HL-60/S4 treated with retinoic acid at 250 ng/mL for 4 days and 3 days (cell line): Measurements from ENCODE around the gene ERN1.
"Not testable (repeated sequence)": the region's sequence is repeated elsewhere in the genome, so short reads cannot be mapped to it uniquely, and the experiment has no call there.

Experiments
- in situ Hi-C: fragments of 300-500 bp; cut with MboI; formaldehyde crosslinking; loops from 2 replicates; pipeline ENCODE4 v1.7.0; 2022; ENCODE audit warnings: low sequenced_read_pairs

The ERN1 gene

DNA sequence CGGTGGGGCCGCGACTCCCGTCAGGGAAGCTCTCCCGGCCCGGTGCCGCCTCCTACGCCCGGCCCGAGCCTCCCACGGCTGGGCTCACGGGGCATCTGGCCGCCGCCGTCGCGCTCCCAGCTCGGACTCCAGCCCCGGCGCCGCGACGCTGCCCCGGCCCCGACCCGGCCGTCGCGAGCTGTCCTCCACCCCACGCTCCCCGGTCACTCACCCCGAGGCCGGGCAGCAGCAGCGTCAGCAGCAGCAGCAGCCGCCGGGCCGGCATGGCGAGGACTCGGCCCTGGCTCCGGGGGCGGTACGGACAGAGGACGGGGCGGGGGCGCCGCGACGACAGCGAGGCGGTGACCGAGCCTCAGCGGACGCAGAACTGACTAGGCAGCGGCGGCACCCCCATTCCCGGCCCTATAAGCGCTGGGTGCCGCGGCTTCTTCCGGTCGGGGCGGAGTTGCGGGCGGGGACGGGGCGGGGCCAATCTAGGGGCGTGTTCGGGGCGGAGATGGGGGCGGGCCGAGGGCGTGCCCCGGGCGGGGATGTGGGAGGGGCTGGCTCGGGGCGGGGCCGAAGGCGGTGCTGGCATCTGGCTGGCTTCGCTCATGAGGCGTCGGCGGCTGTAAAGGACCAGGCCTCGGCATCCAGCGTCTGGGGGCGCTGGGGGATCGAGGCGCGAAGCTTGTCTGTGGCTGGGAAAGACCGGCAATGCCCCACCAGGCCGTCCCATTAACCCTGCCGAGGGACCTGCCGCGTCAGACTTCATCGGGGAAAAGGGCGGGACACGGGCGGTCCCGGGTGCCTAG, at the start of gene ERN1:
Gene ERN1 (minus strand): TSS at position 380 of the 794 bp plus-strand sequence. CDS start 115 bp downstream, at position 265.
- in situ Hi-C loops = loop anchor here (10.0 kb wide), 1 partner anchor 205 kb away; no protein-coding TSS in a partner anchor

DNA sequence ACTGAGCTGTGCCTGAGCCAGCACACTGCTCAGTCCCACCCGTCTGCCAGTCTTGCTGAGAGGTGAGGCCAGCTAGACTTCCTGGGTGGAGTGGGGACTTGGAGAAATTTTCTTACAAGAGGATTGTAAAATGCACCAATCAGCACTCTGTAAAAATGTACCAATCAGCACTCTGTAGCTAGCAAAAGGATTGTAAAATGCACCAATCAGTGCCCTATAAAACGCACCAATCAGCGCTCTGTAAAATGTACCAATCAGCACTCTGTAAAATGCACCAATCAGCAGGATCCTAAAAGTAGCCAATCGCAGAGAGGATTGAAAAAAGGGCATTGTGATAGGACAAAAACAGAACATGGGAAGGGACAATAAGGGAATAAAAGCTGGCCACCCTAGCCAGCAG, 49.1 kb upstream of the ERN1 start:
- in situ Hi-C loops = not testable (repeated sequence)

DNA sequence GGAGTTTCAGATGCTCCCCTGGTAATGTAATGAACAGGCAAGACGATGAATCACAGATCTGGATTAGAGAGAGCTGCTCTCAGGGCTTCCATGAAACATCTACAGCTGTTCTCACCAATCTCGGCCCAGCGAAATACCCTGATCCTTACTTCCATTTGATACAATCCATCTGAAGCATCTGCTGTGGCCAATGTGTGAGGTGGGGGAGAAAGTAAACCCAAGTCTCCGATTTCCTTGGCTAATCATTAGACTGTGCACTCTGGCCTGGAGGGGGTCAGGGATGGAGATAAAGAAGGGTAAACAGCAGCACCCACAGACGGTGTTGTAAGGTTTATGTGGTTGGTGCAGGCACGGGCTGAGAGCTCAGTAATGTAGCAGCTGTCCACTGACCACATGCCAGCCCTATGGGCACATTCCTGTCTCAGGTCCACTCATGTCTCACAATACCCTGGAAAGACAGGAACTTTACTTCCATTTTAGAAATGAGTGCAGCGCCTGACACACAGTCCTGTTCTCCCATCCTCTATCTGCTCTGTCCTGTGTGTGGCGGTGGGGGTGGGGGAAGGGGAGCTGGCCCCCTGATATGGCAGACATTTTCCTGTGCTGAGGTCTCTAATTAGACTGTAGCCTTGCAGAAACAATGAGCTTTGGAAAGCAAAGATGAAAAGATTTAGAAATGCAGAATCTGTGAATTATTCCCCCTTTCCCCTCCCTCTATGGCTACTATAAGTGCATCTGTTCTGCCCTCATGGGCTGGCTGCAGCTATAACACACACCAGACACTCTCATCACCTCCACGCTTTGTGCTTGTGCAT, 48.3 kb upstream of the ERN1 start:
- in situ Hi-C loops = no loop called here

DNA sequence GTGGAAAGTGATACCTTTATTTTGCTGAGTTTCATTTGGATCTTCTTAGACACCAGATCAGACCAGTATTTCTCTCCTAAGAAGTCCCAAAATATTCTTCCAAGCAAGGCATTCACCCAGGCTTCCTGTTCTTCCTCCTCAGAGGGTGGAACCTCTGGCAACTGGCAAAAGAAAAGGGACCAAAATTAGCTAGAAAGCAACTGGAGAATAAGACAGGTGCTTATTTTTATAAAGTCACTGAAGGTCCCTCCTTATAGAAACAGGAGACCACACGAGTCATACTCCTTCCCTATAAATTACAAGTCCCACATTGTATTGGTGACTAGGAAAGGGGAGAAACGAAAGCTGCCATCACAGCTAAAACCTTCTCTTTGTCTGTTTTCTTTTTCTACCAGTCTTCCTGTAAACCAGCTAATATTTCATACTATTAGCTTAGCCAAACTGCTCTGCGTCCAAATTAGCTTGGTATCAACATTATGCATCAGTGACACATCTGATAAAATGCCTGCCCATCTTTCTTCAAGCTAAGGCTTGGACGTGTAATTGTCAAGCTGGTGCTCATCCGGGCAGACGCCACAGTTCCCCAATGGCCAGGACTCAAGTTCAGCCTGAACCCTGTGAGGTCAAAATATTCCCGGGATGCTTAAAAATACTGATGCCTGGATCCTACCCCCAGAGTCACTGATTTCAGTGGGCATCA, 47.5 kb upstream of the ERN1 start:
- in situ Hi-C loops = no loop called here

DNA sequence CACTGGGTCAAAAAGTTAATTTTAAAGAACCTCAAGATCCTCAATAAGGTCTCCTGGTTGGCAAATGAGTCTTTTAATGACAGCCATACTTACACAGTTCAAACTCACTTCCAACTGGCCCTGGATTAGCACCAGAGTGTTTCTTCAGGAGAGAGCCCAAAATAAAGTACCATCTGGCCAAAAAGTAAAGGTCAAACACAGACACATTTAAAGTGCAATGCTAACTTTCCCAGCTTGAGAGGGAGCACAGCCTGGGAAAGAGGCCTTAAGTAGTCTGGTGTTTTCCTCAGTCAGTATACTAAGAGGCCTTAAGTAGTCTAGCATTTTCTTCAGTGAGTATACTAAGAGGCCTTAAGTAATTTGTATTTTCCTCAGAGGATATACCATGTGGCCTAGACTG, 46.6 kb upstream of the ERN1 start:
- in situ Hi-C loops = no loop called here

DNA sequence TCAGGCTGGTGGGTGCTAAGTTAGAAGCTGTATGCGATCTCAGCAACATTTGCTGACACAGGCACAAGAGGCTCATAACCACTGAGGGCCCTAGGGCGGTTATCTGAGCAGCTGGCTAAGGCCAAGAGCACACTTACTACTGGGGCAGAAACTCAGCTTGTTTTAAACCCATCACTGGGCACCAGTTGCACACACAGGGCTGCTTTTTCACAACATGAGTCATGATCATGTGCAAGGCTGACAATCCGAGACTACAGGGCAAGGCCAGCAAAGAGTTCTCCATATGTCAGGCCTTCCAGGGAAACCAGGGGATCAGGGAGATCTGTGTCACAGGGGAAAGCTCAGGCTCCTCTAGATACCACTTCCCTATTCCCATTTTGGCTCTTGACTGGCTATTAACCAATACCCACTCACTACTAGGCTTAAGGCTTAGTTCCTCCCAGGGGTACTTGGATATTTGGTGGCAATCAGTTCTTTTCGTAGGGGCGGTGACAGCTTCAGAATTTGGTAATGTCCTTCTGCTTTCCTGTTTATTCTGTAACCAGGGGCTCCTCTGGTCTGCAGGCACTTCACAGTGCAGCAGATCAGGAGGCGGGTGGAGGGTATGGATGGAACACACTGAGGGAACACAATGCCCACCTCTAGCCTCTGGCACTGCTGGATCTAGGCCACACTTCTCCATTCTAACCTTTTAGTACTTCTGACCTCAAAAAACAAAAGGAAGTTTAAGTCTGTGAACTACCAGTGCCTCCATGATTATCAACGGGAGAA, 44.9 kb upstream of the ERN1 start:
- in situ Hi-C loops = no loop called here

DNA sequence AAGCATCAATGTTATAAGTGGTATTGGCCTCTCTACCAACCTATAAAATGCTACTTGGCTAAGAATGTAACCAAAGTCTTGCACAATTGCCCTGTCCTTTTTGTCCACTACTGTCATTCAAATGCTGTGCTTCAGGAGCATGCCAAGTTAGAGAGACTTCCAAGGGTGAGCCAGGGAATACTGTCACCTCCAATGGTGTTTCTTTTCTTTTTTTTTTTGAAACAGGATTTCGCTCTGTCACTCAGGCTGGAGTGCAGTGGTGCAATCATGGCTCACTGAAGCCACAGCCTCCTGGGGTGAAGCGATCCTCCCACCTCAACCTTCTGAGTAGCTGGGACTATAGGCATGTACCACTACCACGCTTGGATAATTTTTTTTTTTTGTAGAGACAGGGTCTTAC, 43.7 kb upstream of the ERN1 start:
- in situ Hi-C loops = no loop called here

DNA sequence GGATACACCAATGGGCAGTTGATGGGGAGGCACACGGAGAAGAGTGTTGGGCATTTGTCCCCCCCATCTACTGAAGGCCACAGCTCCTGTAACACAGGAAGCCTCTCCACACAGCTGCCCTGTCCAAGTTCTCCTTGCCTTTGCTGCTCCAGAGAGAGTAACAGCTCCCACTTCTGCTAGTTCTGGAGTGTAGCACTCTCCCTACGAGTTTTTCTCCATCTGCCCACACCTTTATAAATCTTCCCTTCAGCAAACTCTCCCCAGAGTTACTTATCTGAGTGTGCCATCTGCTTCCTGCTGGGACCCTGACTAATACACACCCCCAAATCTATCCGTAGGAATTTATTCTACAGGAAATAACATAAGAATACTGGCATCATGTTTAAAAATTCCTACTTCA, 42.6 kb upstream of the ERN1 start:
- in situ Hi-C loops = no loop called here

DNA sequence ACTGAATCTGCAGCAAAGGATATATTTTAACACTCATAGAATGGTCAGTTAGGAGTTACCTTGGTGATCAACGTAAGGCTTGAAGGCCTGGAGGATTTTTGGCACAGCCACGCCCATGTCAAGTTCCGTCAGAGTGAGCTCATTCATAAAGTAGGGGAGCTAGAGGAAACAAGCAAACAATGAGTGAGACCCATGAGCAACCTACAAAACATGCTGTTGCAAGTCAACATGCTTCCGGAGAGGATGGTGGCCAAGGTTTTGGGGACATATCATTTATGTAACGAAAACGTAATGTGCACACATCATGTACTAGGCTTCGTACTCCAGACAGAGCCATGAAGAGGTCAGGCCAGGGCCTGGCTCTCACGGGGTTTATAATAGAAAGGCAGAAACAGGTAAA, 41.1 kb upstream of the ERN1 start:
- in situ Hi-C loops = no loop called here

DNA sequence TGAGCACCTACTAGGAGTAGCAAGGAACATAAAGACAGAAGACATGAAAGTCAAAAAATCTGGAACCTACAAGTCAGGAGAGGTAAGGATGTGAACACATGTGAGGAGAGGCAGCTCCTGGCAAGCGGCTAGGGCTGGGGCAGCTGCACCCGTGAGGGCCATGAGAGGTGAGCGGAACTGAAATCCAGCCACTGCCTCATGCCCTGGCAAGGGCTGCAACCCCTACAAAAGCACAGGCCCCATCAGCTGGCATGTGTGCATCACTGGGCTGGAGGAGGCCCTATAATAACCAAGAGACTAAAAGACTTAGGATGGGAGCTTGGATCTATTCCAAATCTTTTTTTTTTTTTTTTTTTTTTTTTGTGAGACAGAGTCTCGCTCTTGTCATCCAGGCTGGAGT, 40.3 kb upstream of the ERN1 start:
- in situ Hi-C loops = no loop called here

DNA sequence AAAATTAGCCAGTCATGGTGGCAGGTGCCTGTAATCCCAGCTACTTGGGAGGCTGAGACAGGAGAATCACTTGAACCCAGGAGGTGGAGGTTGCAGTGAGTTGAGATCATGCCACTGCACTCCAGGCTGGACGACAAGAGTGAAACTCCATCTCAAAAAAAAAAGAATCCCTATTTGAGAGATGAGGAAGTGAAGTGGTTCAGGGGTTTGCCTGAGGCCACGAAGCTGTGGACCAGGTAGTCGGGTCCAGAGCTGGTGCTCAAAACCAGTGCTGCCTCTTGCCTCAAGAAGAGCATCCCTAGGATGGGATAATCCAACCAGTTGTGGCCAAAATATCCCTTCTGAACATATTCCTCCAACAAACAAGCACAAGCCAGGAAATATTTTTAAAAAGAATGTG, 37.7 kb upstream of the ERN1 start:
- in situ Hi-C loops = not testable (repeated sequence)

DNA sequence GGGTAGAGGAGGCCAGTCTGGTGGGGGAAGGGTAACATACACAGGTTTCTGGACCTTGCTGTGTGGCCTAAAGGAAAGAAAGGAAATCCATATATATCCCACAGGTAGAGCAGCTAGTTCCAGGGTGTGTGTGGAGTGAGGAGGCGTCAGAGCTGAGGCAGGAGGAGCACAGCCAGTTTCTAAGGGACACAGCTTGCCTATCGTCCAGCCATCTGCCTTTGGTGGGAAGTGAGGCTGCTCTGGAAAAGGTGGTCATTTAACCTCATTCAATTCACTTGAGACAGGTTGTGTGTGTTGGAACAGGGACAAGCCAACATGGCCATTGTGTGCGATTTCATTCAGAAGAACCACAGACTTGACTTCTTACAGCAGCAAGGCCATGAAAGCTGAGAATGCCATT, 36.9 kb upstream of the ERN1 start:
- in situ Hi-C loops = no loop called here

DNA sequence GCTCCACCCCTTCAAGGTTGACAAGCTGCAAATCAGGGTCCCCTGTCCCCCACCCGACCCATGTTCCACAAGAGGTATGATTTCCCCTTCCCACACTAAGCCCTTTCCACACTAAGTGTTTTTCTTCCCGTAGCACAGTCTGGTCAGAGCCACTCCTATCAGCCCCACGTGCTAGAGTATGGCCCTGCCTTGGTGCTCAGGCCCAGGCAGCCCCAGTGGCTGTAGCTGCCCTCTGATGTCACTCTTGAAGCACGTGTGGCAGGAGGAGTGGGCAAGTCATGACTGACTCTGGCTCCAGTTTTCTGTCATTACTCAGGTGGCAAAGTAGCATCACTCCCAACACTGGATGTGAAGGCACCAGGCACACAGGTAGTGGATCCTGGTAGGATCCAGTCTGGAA, 35.4 kb upstream of the ERN1 start:
- in situ Hi-C loops = no loop called here

DNA sequence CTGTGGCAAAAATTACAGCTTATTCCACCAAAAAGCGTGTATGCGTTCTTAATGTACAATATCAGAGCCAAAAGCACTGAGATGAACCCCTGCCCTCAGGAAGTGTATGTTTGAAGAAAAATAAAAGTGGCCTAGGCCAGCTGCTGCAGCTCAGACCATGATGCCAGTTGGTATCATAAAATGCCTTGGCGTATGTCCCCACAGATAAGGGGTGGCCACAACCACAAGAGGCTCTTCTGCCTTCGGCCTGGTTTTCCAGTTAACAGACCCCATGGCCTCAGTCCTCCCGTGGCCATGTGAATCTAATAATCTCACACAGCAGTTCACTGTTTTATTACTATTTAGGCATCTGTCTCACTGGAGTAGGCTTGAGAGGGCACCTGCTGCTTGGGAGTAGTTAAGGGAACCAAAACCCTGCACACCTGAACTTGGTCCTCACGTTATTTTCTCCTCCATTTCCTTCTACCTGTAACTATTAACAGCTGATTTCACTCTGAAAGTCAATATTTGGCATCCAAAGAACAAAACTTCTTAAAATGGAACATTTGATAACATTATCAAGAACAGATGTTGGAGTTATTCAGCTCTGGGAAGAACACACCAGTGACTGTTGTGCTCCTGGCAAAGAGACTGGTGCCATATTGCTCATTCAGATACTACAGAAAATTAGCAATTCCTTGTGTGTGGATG, 34.8 kb upstream of the ERN1 start:
- in situ Hi-C loops = no loop called here

DNA sequence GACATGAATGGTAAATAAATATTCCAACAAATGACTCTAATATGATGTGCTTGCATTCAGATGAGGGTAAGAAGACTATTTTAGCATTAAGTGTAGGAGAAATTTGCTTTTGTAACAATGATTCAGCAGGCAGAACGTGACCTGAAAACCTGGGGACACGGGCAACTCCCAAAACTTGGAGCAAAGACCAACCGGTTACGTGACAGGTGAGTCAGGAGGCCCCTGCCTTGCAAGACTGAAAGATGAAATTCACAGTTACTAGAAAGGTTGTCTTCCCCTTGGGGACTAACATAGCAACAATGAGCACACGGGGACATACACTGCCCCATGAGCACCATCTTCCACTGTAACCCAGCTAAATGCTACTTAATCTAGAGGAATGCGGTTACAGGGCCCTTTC, 33.5 kb upstream of the ERN1 start:
- in situ Hi-C loops = no loop called here

DNA sequence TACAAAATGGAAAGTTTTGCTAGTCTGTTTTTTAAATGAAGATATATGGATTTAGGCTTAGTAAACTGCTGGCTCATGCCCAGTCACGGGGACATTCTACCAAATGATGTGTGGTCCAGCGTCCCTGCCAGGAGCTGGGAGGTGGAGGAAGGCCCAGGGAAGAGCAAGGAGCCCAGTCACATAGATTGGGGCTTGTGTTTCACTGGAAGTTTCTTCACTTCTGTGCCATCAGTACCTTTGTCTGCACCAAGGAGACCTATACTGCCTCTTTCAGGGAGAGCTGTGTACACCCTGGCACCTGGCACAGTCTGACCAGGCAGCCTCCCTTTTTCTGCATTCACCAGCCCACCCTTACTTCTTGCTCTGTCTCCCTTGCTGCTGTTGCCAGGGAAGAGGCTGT, 32.6 kb upstream of the ERN1 start:
- in situ Hi-C loops = no loop called here

DNA sequence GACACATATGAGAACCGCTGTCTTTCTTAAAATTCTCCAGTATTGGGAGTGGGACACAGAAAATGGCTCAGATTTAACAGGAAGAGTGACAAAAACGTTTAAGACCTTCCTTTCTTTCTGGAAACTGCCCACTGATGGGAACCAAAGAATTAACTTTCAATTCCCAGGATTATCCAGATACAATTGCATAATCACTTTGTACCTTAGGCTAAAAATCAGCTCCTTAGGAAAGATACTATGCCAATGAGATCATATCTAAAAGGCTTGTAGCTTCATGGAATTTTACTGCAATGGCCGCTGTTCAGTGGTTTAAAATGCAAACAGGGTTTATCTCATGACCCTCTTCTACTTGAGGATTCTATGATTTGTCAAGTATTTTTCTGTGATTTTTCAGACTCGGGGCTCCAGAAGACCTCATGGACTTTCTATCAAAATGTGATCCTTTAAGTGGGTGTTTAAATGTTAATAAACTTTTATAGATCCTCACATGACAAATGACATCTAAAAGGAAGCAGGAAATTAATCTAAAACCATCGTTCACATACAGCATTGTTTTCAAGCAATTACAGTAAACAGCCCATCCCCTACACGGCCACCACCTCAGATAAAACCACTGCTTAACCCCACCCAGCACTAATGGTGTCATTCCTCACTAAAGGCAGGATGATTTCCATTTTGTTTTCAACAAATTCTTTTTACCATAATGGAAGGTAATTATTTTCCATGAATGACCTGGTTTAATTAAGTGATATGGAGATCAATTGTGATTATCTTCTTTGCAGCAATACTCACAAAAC, 31.6 kb upstream of the ERN1 start:
- in situ Hi-C loops = no loop called here

DNA sequence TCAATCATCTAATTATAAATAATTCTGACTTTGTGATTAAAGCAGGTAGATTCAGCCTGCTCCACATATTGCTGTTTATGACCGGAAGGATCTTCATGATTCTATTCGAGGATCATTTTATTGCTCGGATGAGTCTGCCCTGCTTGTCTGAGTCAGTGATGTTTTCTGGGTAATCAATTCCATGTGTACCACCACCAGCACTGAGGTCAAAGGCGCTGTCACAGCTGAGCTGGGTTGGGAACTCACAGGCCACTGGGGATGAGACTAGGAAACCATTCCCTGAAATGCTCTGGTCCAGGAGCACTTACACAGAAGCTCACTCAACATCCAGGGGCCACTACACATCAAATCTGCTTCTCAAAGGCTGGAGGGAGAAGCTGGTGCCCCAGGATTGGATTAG, 30.4 kb upstream of the ERN1 start:
- in situ Hi-C loops = no loop called here

DNA sequence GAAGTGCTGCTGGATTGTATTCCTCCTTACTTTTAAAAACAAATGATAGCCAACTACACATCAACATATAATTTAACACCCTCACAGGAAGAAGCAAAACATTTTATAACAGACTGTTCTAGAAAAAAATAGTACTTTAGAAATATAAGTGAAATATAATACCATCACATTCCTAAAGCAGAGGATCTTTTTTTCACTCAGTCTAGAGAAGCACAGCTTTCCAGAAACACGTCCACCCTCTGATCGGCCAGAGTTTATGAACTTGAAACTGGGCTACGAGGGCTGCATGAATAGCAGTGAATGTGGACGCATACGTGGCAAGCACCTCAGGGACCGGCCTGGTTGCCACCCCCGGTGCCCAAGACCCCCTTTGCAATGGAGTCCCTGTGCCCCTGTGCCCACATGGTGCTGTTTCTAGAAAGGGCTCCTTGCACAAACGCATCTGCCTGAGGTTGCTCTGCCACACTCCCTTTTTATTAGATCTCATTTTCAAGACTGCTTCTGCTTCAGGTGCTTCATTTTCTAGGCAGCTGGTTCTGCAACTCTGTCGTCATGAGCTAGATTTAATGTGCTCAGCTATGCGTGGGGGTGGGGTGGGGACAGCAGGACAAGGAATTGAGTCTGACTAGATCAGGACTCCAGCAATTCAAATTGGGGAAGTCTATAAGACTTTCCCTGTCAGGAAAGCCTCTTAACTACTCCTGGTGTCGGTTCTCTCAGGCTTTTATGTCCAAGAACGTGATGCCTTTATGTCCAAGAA, 29.1 kb upstream of the ERN1 start:
- in situ Hi-C loops = no loop called here
